SK-N-SH (cell line): ENCODE measurements around the gene STX2. TPM values are rescaled to one million over a fixed set of nuclear protein-coding genes. Genes with fewer than 3 reads are reported as not detected.

ENCODE experiments used
- CTCF ChIA-PET: fragments of 300-600, 350-600 bp; formaldehyde crosslinking; extraction: SDS; loops from one replicate; lab custom pipeline; 2021; lab: Yijun Ruan, JAX
- POLR2A ChIA-PET: fragments of 350-600 bp; sonication (Branson Sonifier 250); formaldehyde crosslinking; extraction: SDS; loops from one replicate; lab custom pipeline; 2020; ENCODE audit warnings: antibody characterized with exemption, inconsistent platforms; lab: Yijun Ruan, JAX
- DNase-seq: peaks from one replicate; pipeline ENCODE4 v3.0.0; 2012
- H2AFZ ChIP-seq: fragments of 200-600 bp; sonication (generic); 2 replicates; pipeline ENCODE4 v1.8.1; 2016; ENCODE audit warnings: antibody characterized with exemption, mild to moderate bottlenecking, low read depth
- H3F3A ChIP-seq: fragments of 200-600 bp; sonication (generic); replicated peaks from 2 replicates; pipeline ENCODE3; 2016; ENCODE audit warnings: antibody characterized with exemption, mild to moderate bottlenecking; ENCODE audit not compliant: insufficient read depth
- H3K27ac ChIP-seq, 2 experiments: fragments of 200-500 bp in 1 of 2; fragments of 200-600 bp in 1 of 2; sonication (Bioruptor generic) in 1 of 2; sonication (generic), shearing (Covaris generic) in 1 of 2; 2 replicates each; pipeline versions ENCODE4 v1.5.1 to v1.6.1; 2014 to 2016; ENCODE audit warnings: low read depth in 2 of 2, inconsistent platforms in 1 of 2, low read length in 1 of 2, mild to moderate bottlenecking in 1 of 2, mixed read lengths in 1 of 2
- H3K27me3 ChIP-seq: fragments of 200-600 bp; sonication (generic), shearing (Covaris generic); 2 replicates; pipeline ENCODE4 v1.6.1; 2016; ENCODE audit warnings: mixed run types; ENCODE audit not compliant: insufficient read depth
- H3K36me3 ChIP-seq, 2 experiments: fragments of 200-500 bp in 1 of 2; fragments of 200-600 bp in 1 of 2; sonication (Bioruptor generic) in 1 of 2; sonication (generic) in 1 of 2; replicated peaks in 1 of 2; 2 replicates each; pipeline versions ENCODE3 to v1.5.1; 2014 to 2016; ENCODE audit warnings: low read length in 1 of 2, mild to moderate bottlenecking in 1 of 2; ENCODE audit not compliant: insufficient read depth in 2 of 2, control insufficient read depth in 1 of 2
- H3K4me1 ChIP-seq, 2 experiments: fragments of 200-500 bp in 1 of 2; fragments of 200-600 bp in 1 of 2; sonication (Bioruptor generic) in 1 of 2; sonication (generic), shearing (Covaris generic) in 1 of 2; 2 replicates each; pipeline versions ENCODE4 v1.5.1 to v1.6.1; 2014 to 2016; ENCODE audit warnings: low read depth in 1 of 2, low read length in 1 of 2, mixed run types in 1 of 2; ENCODE audit not compliant: insufficient read depth in 2 of 2, control insufficient read depth in 1 of 2
- H3K4me2 ChIP-seq: fragments of 200-600 bp; sonication (generic), shearing (Covaris generic); 2 replicates; pipeline ENCODE4 v1.6.1; 2017; ENCODE audit warnings: mixed run types
- H3K4me3 ChIP-seq, 2 experiments: fragments of 200-500 bp in 1 of 2; fragments of 200-600 bp in 1 of 2; sonication (Bioruptor generic) in 1 of 2; sonication (generic), shearing (Covaris generic) in 1 of 2; 2 replicates each; pipeline versions ENCODE4 v1.5.1 to v1.8.1; 2014 to 2016; ENCODE audit warnings: low read depth in 2 of 2, inconsistent platforms in 1 of 2, low read length in 1 of 2, mild to moderate bottlenecking in 1 of 2, mixed read lengths in 1 of 2, moderate library complexity in 1 of 2
- H3K79me2 ChIP-seq: fragments of 200-600 bp; sonication (generic); 2 replicates; pipeline ENCODE4 v1.8.1; 2017; ENCODE audit warnings: mild to moderate bottlenecking; ENCODE audit not compliant: insufficient read depth
- H3K9ac ChIP-seq: fragments of 200-600 bp; sonication (generic); 2 replicates; pipeline ENCODE4 v1.6.1; 2017; ENCODE audit warnings: mixed run types
- H3K9me2 ChIP-seq: fragments of 200-600 bp; sonication (generic); 2 replicates; pipeline ENCODE4 v1.6.1; 2017; ENCODE audit warnings: mixed run types
- H3K9me3 ChIP-seq: fragments of 200-600 bp; sonication (generic); 2 replicates; pipeline ENCODE4 v1.6.1; 2017; ENCODE audit warnings: mixed run types, mild to moderate bottlenecking, moderate library complexity
- H4K20me1 ChIP-seq: fragments of 200-600 bp; sonication (generic); 2 replicates; pipeline ENCODE4 v1.6.1; 2017; ENCODE audit warnings: mild to moderate bottlenecking, mixed run types; ENCODE audit not compliant: insufficient read depth
- CHD2 ChIP-seq: fragments of 150-350 bp; IDR thresholded peaks from 2 replicates; pipeline ENCODE4 v1.6.1; 2018; ENCODE audit warnings: low read length; ENCODE audit not compliant: partially characterized antibody
- ELF1 ChIP-seq: IDR thresholded peaks from 2 replicates; pipeline ENCODE4 v1.4.0; 2012
- FOSL2 ChIP-seq: IDR thresholded peaks from 2 replicates; pipeline ENCODE4 v1.4.0; 2012; ENCODE audit warnings: low read depth, mild to moderate bottlenecking, moderate library complexity, borderline replicate concordance
- GABPA ChIP-seq: IDR thresholded peaks from 2 replicates; pipeline ENCODE4 v1.4.0; 2012; ENCODE audit warnings: low read depth, mild to moderate bottlenecking
- JUND ChIP-seq: IDR thresholded peaks from 2 replicates; pipeline ENCODE4 v1.4.0; 2012
- MEF2A ChIP-seq: IDR thresholded peaks from 2 replicates; pipeline ENCODE4 v1.4.0; 2012; ENCODE audit warnings: low read depth, borderline replicate concordance
- MXI1 ChIP-seq: IDR thresholded peaks from 2 replicates; pipeline ENCODE4 v1.6.1; 2012; ENCODE audit warnings: mild to moderate bottlenecking, low read depth, low read length, improper control_type of control experiment
- NRF1 ChIP-seq: IDR thresholded peaks from 2 replicates; pipeline ENCODE4 v1.6.1; 2012; ENCODE audit warnings: low read depth, mild to moderate bottlenecking, low read length
- RCOR1 ChIP-seq: fragments of 150-350 bp; IDR thresholded peaks from 2 replicates; pipeline ENCODE4 v1.6.1; 2017; ENCODE audit warnings: antibody characterized with exemption, low read length
- SIN3A ChIP-seq: IDR thresholded peaks from 2 replicates; pipeline ENCODE4 v1.6.1; 2012; ENCODE audit warnings: low read depth, mild to moderate bottlenecking, low read length, moderate library complexity, borderline replicate concordance
- SMC3 ChIP-seq: IDR thresholded peaks from 2 replicates; pipeline ENCODE4 v1.6.1; 2012; ENCODE audit warnings: low read depth, low read length, improper control_type of control experiment
- TCF12 ChIP-seq: IDR thresholded peaks from 2 replicates; pipeline ENCODE4 v1.4.0; 2012
- USF2 ChIP-seq: fragments of 150-350 bp; IDR thresholded peaks from 2 replicates; pipeline ENCODE4 v1.6.1; 2017; ENCODE audit warnings: antibody characterized with exemption, low read length, low read depth, borderline replicate concordance
- WGBS: methylation state at CpG from one replicate; pipeline ENCODE4 v1.1.6; 2017; ENCODE audit warnings: low lambda C conversion rate; 5-methylcytosine and 5-hydroxymethylcytosine counted together
- polyA plus RNA-seq, 3 experiments: library from polyadenylated mRNA; depleted of rRNA; stranded (reverse); fragments of >200 nt; gene quantifications; 2 replicates each; pipeline ENCODE4 v1.2.3, GENCODE V29; 2012
- TF ChIP-seq, protein P1 (sequence below): IDR thresholded peaks from 2 replicates; pipeline ENCODE4; 2012
- TF ChIP-seq, protein P2 (sequence below): IDR thresholded peaks from 2 replicates; pipeline ENCODE4 v1.6.1; 2012; ENCODE audit warnings: mild to moderate bottlenecking, low read depth, low read length, moderate library complexity
- TF ChIP-seq, protein P3 (sequence below): IDR thresholded peaks from 2 replicates; pipeline ENCODE4 v1.4.0; 2012; ENCODE audit warnings: low read depth
- TF ChIP-seq, protein P4 (sequence below): fragments of 200-600 bp; sonication (generic); IDR thresholded peaks from 2 replicates; pipeline ENCODE4 v1.6.1; 2017; ENCODE audit warnings: antibody characterized with exemption, mild to moderate bottlenecking, moderate library complexity

STX2 gene
- polyA plus RNA-seq, 1 of the 3 experiments (the other 2 are of a cell fraction), result 25.1 TPM

GRCh38 chr12:130860311-130860710 is 21.3 kb upstream of the STX2 start:
- CTCF ChIA-PET, result no interaction called here

More at GRCh38 chr12:130860311-130860710, 21.3 kb upstream of the STX2 start:
- DNase-seq, result no peak
- POLR2A ChIA-PET, result no interaction called here
- whole genome bisulfite sequencing, result 71% methylated on average over 9 of the region's 9 CpGs
- Histone ChIP-seq H3K4me2 (no peak overlapping the region), H3K9ac (no peak overlapping the region), H3K9me3 (no peaks in the 10 kb centered on the region), H3K27ac (no peak overlapping the region), H3K36me3 (no peaks in the 10 kb centered on the region), H3K4me1 (no peaks in the 10 kb centered on the region), H2AFZ (no peak overlapping the region), H3K9me2 (no peaks in the 10 kb centered on the region), H4K20me1 (no peaks in the 10 kb centered on the region), H3K4me3 (no peak overlapping the region), H3F3A (no peaks in the 10 kb centered on the region), H3K79me2 (no peaks in the 10 kb centered on the region), H3K27me3 (no peaks in the 10 kb centered on the region)
- TF ChIP-seq SIN3A (no peak), TCF12 (no peak), MEF2A (no peak), CHD2 (no peak), ELF1 (no peak), NRF1 (no peak), MXI1 (no peak), FOSL2 (no peak), JUND (no peak), GABPA (no peak), USF2 (no peak), RCOR1 (no peak), SMC3 (no peak)
- TF ChIP-seq, protein P1, sequence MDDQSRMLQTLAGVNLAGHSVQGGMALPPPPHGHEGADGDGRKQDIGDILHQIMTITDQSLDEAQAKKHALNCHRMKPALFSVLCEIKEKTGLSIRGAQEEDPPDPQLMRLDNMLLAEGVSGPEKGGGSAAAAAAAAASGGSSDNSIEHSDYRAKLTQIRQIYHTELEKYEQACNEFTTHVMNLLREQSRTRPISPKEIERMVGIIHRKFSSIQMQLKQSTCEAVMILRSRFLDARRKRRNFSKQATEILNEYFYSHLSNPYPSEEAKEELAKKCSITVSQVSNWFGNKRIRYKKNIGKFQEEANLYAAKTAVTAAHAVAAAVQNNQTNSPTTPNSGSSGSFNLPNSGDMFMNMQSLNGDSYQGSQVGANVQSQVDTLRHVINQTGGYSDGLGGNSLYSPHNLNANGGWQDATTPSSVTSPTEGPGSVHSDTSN, result no peak
- TF ChIP-seq, protein P2, sequence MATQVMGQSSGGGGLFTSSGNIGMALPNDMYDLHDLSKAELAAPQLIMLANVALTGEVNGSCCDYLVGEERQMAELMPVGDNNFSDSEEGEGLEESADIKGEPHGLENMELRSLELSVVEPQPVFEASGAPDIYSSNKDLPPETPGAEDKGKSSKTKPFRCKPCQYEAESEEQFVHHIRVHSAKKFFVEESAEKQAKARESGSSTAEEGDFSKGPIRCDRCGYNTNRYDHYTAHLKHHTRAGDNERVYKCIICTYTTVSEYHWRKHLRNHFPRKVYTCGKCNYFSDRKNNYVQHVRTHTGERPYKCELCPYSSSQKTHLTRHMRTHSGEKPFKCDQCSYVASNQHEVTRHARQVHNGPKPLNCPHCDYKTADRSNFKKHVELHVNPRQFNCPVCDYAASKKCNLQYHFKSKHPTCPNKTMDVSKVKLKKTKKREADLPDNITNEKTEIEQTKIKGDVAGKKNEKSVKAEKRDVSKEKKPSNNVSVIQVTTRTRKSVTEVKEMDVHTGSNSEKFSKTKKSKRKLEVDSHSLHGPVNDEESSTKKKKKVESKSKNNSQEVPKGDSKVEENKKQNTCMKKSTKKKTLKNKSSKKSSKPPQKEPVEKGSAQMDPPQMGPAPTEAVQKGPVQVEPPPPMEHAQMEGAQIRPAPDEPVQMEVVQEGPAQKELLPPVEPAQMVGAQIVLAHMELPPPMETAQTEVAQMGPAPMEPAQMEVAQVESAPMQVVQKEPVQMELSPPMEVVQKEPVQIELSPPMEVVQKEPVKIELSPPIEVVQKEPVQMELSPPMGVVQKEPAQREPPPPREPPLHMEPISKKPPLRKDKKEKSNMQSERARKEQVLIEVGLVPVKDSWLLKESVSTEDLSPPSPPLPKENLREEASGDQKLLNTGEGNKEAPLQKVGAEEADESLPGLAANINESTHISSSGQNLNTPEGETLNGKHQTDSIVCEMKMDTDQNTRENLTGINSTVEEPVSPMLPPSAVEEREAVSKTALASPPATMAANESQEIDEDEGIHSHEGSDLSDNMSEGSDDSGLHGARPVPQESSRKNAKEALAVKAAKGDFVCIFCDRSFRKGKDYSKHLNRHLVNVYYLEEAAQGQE, result no peak
- TF ChIP-seq, protein P3, sequence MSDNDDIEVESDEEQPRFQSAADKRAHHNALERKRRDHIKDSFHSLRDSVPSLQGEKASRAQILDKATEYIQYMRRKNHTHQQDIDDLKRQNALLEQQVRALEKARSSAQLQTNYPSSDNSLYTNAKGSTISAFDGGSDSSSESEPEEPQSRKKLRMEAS, result no peak
- TF ChIP-seq, protein P4, sequence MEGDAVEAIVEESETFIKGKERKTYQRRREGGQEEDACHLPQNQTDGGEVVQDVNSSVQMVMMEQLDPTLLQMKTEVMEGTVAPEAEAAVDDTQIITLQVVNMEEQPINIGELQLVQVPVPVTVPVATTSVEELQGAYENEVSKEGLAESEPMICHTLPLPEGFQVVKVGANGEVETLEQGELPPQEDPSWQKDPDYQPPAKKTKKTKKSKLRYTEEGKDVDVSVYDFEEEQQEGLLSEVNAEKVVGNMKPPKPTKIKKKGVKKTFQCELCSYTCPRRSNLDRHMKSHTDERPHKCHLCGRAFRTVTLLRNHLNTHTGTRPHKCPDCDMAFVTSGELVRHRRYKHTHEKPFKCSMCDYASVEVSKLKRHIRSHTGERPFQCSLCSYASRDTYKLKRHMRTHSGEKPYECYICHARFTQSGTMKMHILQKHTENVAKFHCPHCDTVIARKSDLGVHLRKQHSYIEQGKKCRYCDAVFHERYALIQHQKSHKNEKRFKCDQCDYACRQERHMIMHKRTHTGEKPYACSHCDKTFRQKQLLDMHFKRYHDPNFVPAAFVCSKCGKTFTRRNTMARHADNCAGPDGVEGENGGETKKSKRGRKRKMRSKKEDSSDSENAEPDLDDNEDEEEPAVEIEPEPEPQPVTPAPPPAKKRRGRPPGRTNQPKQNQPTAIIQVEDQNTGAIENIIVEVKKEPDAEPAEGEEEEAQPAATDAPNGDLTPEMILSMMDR, result no peak
